Measurements from ENCODE around the gene SUN1. TPM values are rescaled to one million over a fixed set of nuclear protein-coding genes. Genes with fewer than 3 reads are reported as not detected.

SUN1 gene
- total and polyA plus RNA-seq, 9 of the 15 experiments (the other 6 are each of a cell fraction or from before 2014, with no cell fraction given), result 36.8 to 132 (median 62.3) TPM

DNA sequence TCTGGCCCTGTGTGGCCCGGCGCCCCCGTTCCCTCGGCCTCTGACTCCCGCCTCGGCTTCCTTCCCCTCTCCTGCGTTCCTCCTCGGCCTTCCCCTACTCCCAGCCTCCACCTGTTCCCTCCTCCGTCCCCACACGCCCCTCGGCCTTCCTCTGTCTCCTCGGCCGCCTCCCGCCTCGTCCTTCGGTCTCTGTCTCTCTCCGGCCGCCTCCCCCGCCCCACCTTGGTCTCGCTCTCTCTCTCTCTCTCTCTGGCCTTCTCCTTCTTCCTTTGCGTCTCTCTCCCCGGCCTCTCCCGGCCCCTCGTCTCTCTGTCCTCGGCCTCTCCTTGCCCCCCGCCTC, 44.7 kb downstream of the SUN1 start (continued):
- TF ChIP-seq, protein P1, sequence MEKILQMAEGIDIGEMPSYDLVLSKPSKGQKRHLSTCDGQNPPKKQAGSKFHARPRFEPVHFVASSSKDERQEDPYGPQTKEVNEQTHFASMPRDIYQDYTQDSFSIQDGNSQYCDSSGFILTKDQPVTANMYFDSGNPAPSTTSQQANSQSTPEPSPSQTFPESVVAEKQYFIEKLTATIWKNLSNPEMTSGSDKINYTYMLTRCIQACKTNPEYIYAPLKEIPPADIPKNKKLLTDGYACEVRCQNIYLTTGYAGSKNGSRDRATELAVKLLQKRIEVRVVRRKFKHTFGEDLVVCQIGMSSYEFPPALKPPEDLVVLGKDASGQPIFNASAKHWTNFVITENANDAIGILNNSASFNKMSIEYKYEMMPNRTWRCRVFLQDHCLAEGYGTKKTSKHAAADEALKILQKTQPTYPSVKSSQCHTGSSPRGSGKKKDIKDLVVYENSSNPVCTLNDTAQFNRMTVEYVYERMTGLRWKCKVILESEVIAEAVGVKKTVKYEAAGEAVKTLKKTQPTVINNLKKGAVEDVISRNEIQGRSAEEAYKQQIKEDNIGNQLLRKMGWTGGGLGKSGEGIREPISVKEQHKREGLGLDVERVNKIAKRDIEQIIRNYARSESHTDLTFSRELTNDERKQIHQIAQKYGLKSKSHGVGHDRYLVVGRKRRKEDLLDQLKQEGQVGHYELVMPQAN (IDR thresholded peaks at IDR 0.05; ENCODE audit: borderline replicate concordance), result peak; percentile 75
- peak; percentile 47; the same call in 1 of the 2 replicates for TF ChIP-seq ZBTB7A (IDR thresholded peaks at IDR 0.05; ENCODE audit: borderline replicate concordance, control insufficient read depth, low read depth, low read length)
- no peak for TF ChIP-seq ZNF347 (CRISPR knock-in tag; IDR thresholded peaks at IDR 0.05; ENCODE audit: low read depth)
- peak; percentile 19; the same call in 1 of the 2 replicates for TF ChIP-seq EGR1 (conservative IDR thresholded peaks at IDR 0.05)
- no peak for TF ChIP-seq SNRNP70 (optimal IDR thresholded peaks at IDR 0.05; ENCODE audit: low read depth, low read length)
- TF ChIP-seq KDM4B (IDR thresholded peaks at IDR 0.05; ENCODE audit: borderline replicate concordance in 2 of 2, low read depth in 1 of 2), result 0 out of 4 replicates have a peak, but pooled peaks of 1 of the 2 experiments have one; percentile 1
- TF ChIP-seq CEBPG (CRISPR knock-in tag; IDR thresholded peaks at IDR 0.05), result no peak
- no peak for TF ChIP-seq CEBPG (tag; conservative IDR thresholded peaks at IDR 0.05 in 1 of 2, IDR thresholded peaks at IDR 0.05 in 1 of 2)
- peak; percentile 57; the same call in 1 of the 2 replicates for TF ChIP-seq PHF8 (IDR thresholded peaks at IDR 0.05; ENCODE audit: borderline replicate concordance, low read length)
- TF ChIP-seq SMARCE1 (IDR thresholded peaks at IDR 0.05), result 0 out of 2 replicates have a peak, but pooled peaks have one; percentile 42
- peak; percentile 53; the same call in 1 of the 2 replicates for TF ChIP-seq TOE1 (IDR thresholded peaks at IDR 0.05; ENCODE audit: borderline replicate concordance)
- TF ChIP-seq TOE1 (CRISPR knock-in tag; IDR thresholded peaks at IDR 0.05; ENCODE audit: borderline replicate concordance, low read depth), result no peak
- TF ChIP-seq, protein P2, sequence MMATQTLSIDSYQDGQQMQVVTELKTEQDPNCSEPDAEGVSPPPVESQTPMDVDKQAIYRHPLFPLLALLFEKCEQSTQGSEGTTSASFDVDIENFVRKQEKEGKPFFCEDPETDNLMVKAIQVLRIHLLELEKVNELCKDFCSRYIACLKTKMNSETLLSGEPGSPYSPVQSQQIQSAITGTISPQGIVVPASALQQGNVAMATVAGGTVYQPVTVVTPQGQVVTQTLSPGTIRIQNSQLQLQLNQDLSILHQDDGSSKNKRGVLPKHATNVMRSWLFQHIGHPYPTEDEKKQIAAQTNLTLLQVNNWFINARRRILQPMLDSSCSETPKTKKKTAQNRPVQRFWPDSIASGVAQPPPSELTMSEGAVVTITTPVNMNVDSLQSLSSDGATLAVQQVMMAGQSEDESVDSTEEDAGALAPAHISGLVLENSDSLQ (IDR thresholded peaks at IDR 0.05), result peak; percentile 86
